Testis (tissue), 3 donors: Measurements from ENCODE around the gene ZMYM2. TPM values are rescaled to one million over a fixed set of nuclear protein-coding genes. Genes with fewer than 3 reads are reported as not detected.

Experiments used
- DNase-seq: peaks from one replicate; pipeline ENCODE4 v3.0.0-alpha.2; 2019
- H3K27ac ChIP-seq, 2 donors: fragments of 200-600 bp; sonication (generic); one replicate each; pipeline ENCODE4 v1.5.1; 2019
- H3K27me3 ChIP-seq: fragments of 200-600 bp; sonication (generic); one replicate; pipeline ENCODE4 v1.5.1; 2019
- H3K36me3 ChIP-seq: fragments of 200-600 bp; sonication (generic); one replicate; pipeline ENCODE4 v1.5.1; 2017; ENCODE audit warnings: low read depth; ENCODE audit errors: missing control alignments
- H3K4me1 ChIP-seq: fragments of 200-600 bp; sonication (generic); one replicate; pipeline ENCODE4 v1.5.1; 2019
- H3K4me3 ChIP-seq, 2 donors: fragments of 200-600 bp; sonication (generic); one replicate each; pipeline ENCODE4 v1.5.1; 2017 to 2019
- H3K9me3 ChIP-seq: fragments of 200-600 bp; sonication (generic); one replicate; pipeline ENCODE4 v1.5.1; 2017
- POLR2A ChIP-seq: fragments of 450-650 bp; IDR thresholded peaks from one replicate; pipeline ENCODE4 v1.6.1; 2017; ENCODE audit warnings: antibody characterized with exemption, mild to moderate bottlenecking, moderate library complexity
- WGBS, 2 donors: methylation state at CpG; one replicate each; pipeline ENCODE4 v1.1.5; 2018; 5-methylcytosine and 5-hydroxymethylcytosine counted together
- intact Hi-C: fragments of 100-400 bp; cut with DNase I; formaldehyde crosslinking; loops from one replicate; pipeline ENCODE4 v1.15.1; 2023; ENCODE audit warnings: low total_unique reads
- polyA plus RNA-seq: library from polyadenylated mRNA; stranded (reverse); fragments of 350-450 nt; fragmentation: Illumina TruSeq; extraction: RNeasy Lipid Tissue Mini Kit (QIAGEN cat#74804); gene quantifications from one replicate; pipeline ENCODE4 v1.2.3, GENCODE V29; 2014; ENCODE audit warnings: low read depth, low replicate concordance; ENCODE audit not compliant: insufficient read depth
- total RNA-seq, 2 donors: library from RNA; depleted of rRNA; stranded (reverse); fragments of >200 nt; gene quantifications; one replicate each; pipeline ENCODE4 v1.2.3, GENCODE V29; 2016
- TF ChIP-seq, protein P1 (sequence below), 3 experiments: fragments of 450-650 bp in 2 of 3; fragments of 200-600 bp in 1 of 3; sonication (generic) in 1 of 3; IDR thresholded peaks; one replicate each; pipeline ENCODE4 v1.5.1; 2016 to 2019; ENCODE audit warnings: antibody characterized with exemption in 3 of 3, mild to moderate bottlenecking in 2 of 3, moderate library complexity in 1 of 3

ZMYM2 gene
- total and polyA plus RNA-seq, 3 donors from 2014 or later = 110 to 177 (median 162) TPM

DNA sequence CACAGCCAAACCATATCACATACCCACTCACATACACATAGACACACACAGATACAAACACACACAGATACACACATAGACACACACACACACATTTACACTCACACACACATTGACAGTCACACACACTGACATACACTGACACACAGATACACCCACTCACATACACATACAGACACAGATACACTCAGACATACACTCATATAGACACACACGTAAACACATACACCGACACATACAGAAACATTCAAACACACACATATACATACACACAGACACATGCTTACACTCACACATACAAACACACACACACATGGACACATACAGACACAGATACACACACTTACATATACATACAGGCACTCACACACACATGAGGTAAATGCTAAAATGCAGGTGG is 172.1 kb downstream of the ZMYM2 start:
- intact Hi-C loops = no loop called here
- H3K27ac ChIP-seq = no peak overlapping the region
- no peaks in the 10 kb centered on the region for H3K27me3 ChIP-seq

DNA sequence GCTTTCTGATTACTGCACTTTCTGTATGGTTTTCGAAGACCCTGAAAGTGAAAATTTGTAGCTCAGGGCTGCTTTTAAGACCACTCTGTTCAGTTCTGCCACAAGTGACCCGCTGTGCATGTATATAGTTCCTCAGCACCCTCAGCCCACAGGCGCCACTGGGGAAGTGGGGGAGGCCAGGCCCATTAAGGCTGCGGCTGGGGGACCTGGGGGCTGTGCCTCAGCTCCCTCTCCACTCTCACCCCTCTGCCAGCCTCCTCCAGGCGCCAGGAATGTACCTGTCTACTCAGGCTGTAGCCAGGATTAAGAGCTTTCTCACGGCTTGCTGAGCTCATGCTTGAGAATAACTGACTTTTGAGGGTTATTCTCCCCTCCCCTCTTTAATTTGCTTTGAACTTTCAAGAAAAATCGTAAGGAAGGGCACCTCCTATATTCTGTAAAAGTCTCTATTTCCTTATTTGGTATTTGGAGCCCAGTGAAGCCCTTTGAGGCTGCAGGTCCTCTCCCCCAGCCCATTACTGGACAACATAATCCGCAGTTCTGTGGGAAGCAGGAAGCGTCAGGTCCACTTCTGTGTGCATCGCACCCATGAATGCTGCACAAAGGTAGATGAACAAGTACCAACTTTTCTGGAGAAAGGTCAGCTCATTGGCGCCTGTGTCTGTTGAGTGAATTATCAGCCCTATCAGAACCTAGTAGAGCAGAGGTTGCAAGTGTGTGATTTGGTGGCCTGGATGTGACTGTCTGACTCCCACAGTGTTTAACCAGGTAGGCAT is 172.7 kb downstream of the ZMYM2 start:
- Histone ChIP-seq H3K27me3 (no peaks in the 10 kb centered on the region), H3K9me3 (no peaks in the 10 kb centered on the region), H3K36me3 (no peaks in the 10 kb centered on the region), H3K4me3 (no peak overlapping the region), H3K4me1 (peaks cover 6% of the 10 kb centered on the region), H3K27ac (no peak overlapping the region)
- TF ChIP-seq, protein P1, sequence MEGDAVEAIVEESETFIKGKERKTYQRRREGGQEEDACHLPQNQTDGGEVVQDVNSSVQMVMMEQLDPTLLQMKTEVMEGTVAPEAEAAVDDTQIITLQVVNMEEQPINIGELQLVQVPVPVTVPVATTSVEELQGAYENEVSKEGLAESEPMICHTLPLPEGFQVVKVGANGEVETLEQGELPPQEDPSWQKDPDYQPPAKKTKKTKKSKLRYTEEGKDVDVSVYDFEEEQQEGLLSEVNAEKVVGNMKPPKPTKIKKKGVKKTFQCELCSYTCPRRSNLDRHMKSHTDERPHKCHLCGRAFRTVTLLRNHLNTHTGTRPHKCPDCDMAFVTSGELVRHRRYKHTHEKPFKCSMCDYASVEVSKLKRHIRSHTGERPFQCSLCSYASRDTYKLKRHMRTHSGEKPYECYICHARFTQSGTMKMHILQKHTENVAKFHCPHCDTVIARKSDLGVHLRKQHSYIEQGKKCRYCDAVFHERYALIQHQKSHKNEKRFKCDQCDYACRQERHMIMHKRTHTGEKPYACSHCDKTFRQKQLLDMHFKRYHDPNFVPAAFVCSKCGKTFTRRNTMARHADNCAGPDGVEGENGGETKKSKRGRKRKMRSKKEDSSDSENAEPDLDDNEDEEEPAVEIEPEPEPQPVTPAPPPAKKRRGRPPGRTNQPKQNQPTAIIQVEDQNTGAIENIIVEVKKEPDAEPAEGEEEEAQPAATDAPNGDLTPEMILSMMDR (IDR thresholded peaks at IDR 0.05) = no peak
- no peak for TF ChIP-seq POLR2A
- DNase-seq = no peak
- intact Hi-C loops = no loop called here
- WGBS, 2 donors = 55 to 68% methylated on average over 11 of the region's 11 CpGs

More for the DNA sequence above, 172.1 kb downstream of the ZMYM2 start:
- no peak for DNase-seq
- 97% methylated on average over 2 of the region's 2 CpGs for WGBS, 2 donors
- H3K4me1 ChIP-seq = peaks cover 6% of the 10 kb centered on the region
- H3K4me3 ChIP-seq = no peak overlapping the region
- no peak for TF ChIP-seq POLR2A
- TF ChIP-seq, protein P1 (IDR thresholded peaks at IDR 0.05) = no peak
- no peaks in the 10 kb centered on the region for H3K36me3 ChIP-seq
- no peaks in the 10 kb centered on the region for H3K9me3 ChIP-seq

DNA sequence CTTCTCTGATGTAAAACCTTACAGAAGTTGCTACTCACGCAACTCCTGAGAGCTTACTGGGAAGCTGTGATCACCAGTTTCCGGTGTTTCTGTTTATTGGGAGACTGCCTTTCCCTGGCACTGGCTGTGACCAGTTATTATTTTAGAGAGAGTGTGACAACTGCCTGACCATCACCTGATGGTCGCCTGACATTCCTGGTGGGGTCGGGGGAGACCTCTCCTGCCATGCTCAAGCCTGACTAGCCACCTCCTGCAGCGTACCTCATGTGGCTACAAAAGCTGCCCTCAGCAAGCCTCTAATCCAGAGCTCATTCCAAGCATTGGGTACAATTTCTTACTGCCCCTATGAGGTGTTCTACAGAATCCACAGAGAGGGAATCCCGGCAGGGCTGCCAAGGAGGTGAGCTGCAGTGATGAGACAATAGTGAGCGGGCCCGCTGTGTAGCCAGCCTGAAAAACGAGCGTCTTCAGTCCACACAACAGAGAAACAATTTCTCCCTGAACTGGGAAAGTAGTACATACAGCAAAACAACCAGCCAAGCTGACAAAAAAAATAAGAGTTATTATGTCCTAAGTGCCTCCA is 173.6 kb downstream of the ZMYM2 start:
- H3K4me3 ChIP-seq = no peak overlapping the region
- H3K27me3 ChIP-seq = no peaks in the 10 kb centered on the region
- intact Hi-C loops = no loop called here
- no peak for TF ChIP-seq POLR2A
- TF ChIP-seq, protein P1 (IDR thresholded peaks at IDR 0.05) = no peak
- H3K27ac ChIP-seq = no peak overlapping the region
- H3K36me3 ChIP-seq = no peaks in the 10 kb centered on the region
- no peak for DNase-seq
- H3K9me3 ChIP-seq = no peaks in the 10 kb centered on the region
- 89 to 90% methylated on average over 10 of the region's 10 CpGs for WGBS, 2 donors
- H3K4me1 ChIP-seq = peaks cover 3% of the 10 kb centered on the region

DNA sequence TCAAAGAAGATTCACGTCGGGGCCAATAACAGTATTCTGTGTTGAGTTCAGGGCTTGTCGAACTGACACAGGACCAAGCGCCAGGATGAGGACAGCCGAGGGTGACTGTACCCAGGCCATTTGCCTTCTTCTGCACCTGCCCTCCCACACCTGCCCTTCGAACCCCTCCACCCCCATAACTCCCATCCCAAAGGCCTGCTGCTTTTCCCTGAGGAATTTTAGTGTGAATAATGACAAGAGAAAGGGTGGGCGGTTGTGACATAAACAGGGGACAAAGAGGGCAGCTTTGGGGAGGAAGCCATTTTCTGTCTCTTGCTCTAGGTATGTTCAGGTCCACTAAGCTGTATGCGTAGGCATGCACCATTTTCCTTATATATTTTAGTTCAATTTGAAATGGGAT is 176.2 kb downstream of the ZMYM2 start:
- 69 to 70% methylated on average over 8 of the region's 8 CpGs for WGBS, 2 donors
- no peak for DNase-seq
- intact Hi-C loops = no loop called here

More for the DNA sequence above, 176.2 kb downstream of the ZMYM2 start:
- no peak overlapping the region for H3K27ac ChIP-seq
- TF ChIP-seq, protein P1 (IDR thresholded peaks at IDR 0.05) = no peak
- TF ChIP-seq POLR2A = no peak
- no peaks in the 10 kb centered on the region for H3K9me3 ChIP-seq
- no peaks in the 10 kb centered on the region for H3K27me3 ChIP-seq
- H3K36me3 ChIP-seq = no peaks in the 10 kb centered on the region
- H3K4me3 ChIP-seq = no peak overlapping the region
- no peaks in the 10 kb centered on the region for H3K4me1 ChIP-seq
